ENCODE results near the gene PROSER2.

- TF ChIP-seq CTCF (IDR thresholded peaks at IDR 0.05) (no peak), EZH2 (IDR thresholded peaks at IDR 0.05; ENCODE audit: borderline replicate concordance, insufficient read depth, low read depth, low read length, poor library complexity, severe bottlenecking) (no peak)
These were observed 59.7 kb downstream of the PROSER2 start for GRCh38 chr10:11882646-11883375.
